T-helper 22 cell (primary cell): ENCODE measurements around the gene TLCD3A.
"Not testable (repeated sequence)": the region's sequence is repeated elsewhere in the genome, so short reads cannot be mapped to it uniquely, and the experiment has no call there.

Experiments
- DNase-seq: peaks from one replicate; pipeline ENCODE4 v3.0.0-alpha.2; 2020; ENCODE audit warnings: low read depth

Gene TLCD3A

GRCh38 chr17:708132-708531 lies 24.3 kb upstream of the TLCD3A start:
- no peak for DNase-seq

GRCh38 chr17:718075-718474 lies 14.3 kb upstream of the TLCD3A start:
- no peak for DNase-seq

- DNase-seq = no peak
These were observed 11.5 kb upstream of the TLCD3A start for GRCh38 chr17:720706-721539.

- no peak for DNase-seq
These were observed 10.9 kb upstream of the TLCD3A start for GRCh38 chr17:721540-721937.

GRCh38 chr17:725084-725483 lies 7.3 kb upstream of the TLCD3A start:
- no peak for DNase-seq

- DNase-seq = no peak
These were observed 6.7 kb upstream of the TLCD3A start for GRCh38 chr17:725746-726145.

GRCh38 chr17:726271-726919 lies 6.0 kb upstream of the TLCD3A start:
- no peak for DNase-seq

- DNase-seq = no peak
These were observed 3.5 kb upstream of the TLCD3A start for GRCh38 chr17:728911-729310.

GRCh38 chr17:731644-732066 lies 741 bp upstream of the TLCD3A start:
- no peak for DNase-seq

- DNase-seq = no peak
These were observed 715 bp downstream of the TLCD3A start for GRCh38 chr17:732902-733720.

- DNase-seq = no peak
These were observed 1.3 kb downstream of the TLCD3A start for GRCh38 chr17:733743-734142.

GRCh38 chr17:737561-738113 lies 5.2 kb downstream of the TLCD3A start:
- DNase-seq = no peak

GRCh38 chr17:740240-741017 lies 8.0 kb downstream of the TLCD3A start:
- DNase-seq = no peak

- no peak for DNase-seq
These were observed 9.9 kb downstream of the TLCD3A start for GRCh38 chr17:742147-742793.

GRCh38 chr17:743139-743538 lies 10.7 kb downstream of the TLCD3A start:
- DNase-seq = no peak

- no peak for DNase-seq
These were observed 12.5 kb downstream of the TLCD3A start for GRCh38 chr17:744937-745336.

- DNase-seq = no peak
These were observed 13.0 kb downstream of the TLCD3A start for GRCh38 chr17:745406-745805.

- DNase-seq = no peak
These were observed 13.8 kb downstream of the TLCD3A start for GRCh38 chr17:746181-746580.

GRCh38 chr17:746783-747629 lies 14.6 kb downstream of the TLCD3A start:
- no peak for DNase-seq

- DNase-seq = not testable (repeated sequence)
These were observed 16.2 kb downstream of the TLCD3A start for GRCh38 chr17:748604-749003.
